ENCODE results near the gene ZFYVE19.

The ZFYVE19 gene

GRCh38 chr15:40847223-40847961 is 40.5 kb downstream of the ZFYVE19 start:
- DNase-seq = peak; percentile 69
- Mint-ChIP-seq H3K27me3 (ENCODE audit: low read depth, poor library complexity) (peaks cover 42% of the 10 kb centered on the region), H3K27ac (no peak overlapping the region), H3K4me1 (peaks cover 59% of the 10 kb centered on the region), H3K36me3 (ENCODE audit: low read depth) (no peaks in the 10 kb centered on the region), H3K4me3 (peak overlapping the region; percentile 43), H3K9me3 (no peaks in the 10 kb centered on the region)
- TF ChIP-seq CTCF (IDR thresholded peaks at IDR 0.05) = no peak

- H3K4me1 Mint-ChIP-seq = peaks cover 47% of the 10 kb centered on the region
- no peak overlapping the region for H3K27ac Mint-ChIP-seq
- no peak overlapping the region for H3K4me3 Mint-ChIP-seq
These were observed 43.8 kb downstream of the ZFYVE19 start for GRCh38 chr15:40850576-40851112.

GRCh38 chr15:40852529-40852928 is 45.6 kb downstream of the ZFYVE19 start:
- no peaks in the 10 kb centered on the region for H3K36me3 Mint-ChIP-seq (ENCODE audit: low read depth)
- no peak overlapping the region for H3K4me3 Mint-ChIP-seq
- H3K9me3 Mint-ChIP-seq = no peaks in the 10 kb centered on the region
- peaks cover 8% of the 10 kb centered on the region for H3K27me3 Mint-ChIP-seq (ENCODE audit: low read depth, poor library complexity)
- DNase-seq = no peak
- H3K27ac Mint-ChIP-seq = no peak overlapping the region
- no peak for TF ChIP-seq CTCF (IDR thresholded peaks at IDR 0.05)
- peaks cover 34% of the 10 kb centered on the region for H3K4me1 Mint-ChIP-seq

More at GRCh38 chr15:40850576-40851112, 43.8 kb downstream of the ZFYVE19 start:
- Mint-ChIP-seq H3K36me3 (ENCODE audit: low read depth) (no peaks in the 10 kb centered on the region), H3K27me3 (ENCODE audit: low read depth, poor library complexity) (peaks cover 12% of the 10 kb centered on the region), H3K9me3 (no peaks in the 10 kb centered on the region)
- DNase-seq = no peak
- TF ChIP-seq CTCF (IDR thresholded peaks at IDR 0.05) = no peak

GRCh38 chr15:40853241-40853890 is 46.5 kb downstream of the ZFYVE19 start:
- no peak overlapping the region for H3K4me3 Mint-ChIP-seq
- no peaks in the 10 kb centered on the region for H3K9me3 Mint-ChIP-seq
- H3K4me1 Mint-ChIP-seq = peaks cover 34% of the 10 kb centered on the region
- H3K27ac Mint-ChIP-seq = no peak overlapping the region
- H3K36me3 Mint-ChIP-seq (ENCODE audit: low read depth) = no peaks in the 10 kb centered on the region
- H3K27me3 Mint-ChIP-seq (ENCODE audit: low read depth, poor library complexity) = peaks cover 8% of the 10 kb centered on the region
- DNase-seq = no peak
- TF ChIP-seq CTCF (IDR thresholded peaks at IDR 0.05) = no peak

GRCh38 chr15:40854161-40854560 is 47.3 kb downstream of the ZFYVE19 start:
- no peaks in the 10 kb centered on the region for H3K36me3 Mint-ChIP-seq (ENCODE audit: low read depth)
- H3K9me3 Mint-ChIP-seq = no peaks in the 10 kb centered on the region
- H3K27me3 Mint-ChIP-seq (ENCODE audit: low read depth, poor library complexity) = peaks cover 6% of the 10 kb centered on the region
- no peak overlapping the region for H3K4me3 Mint-ChIP-seq
- peaks cover 41% of the 10 kb centered on the region for H3K4me1 Mint-ChIP-seq
- TF ChIP-seq CTCF (IDR thresholded peaks at IDR 0.05) = no peak
- no peak for DNase-seq
- no peak overlapping the region for H3K27ac Mint-ChIP-seq
